HepG2 (cell line): ENCODE data around the gene PSKH1. TPM values are rescaled to one million over a fixed set of nuclear protein-coding genes. Genes with fewer than 3 reads are reported as not detected.

Source experiments
- ATF7-NPFF ChIP-seq: sonication (generic); formaldehyde crosslinking; IDR thresholded peaks from 2 replicates; pipeline ENCODE4 v1.8.1; 2023; ENCODE audit warnings: mild to moderate bottlenecking, low read depth, missing genetic modification reagents, moderate library complexity
- CHD4 ChIP-seq: fragments of 200-600 bp; sonication (generic); IDR thresholded peaks from 2 replicates; pipeline ENCODE4 v1.7.0; 2017; ENCODE audit warnings: mild to moderate bottlenecking, low read length, borderline replicate concordance
- HNRNPUL1 ChIP-seq: fragments of 200-400 bp; formaldehyde crosslinking; IDR thresholded peaks from 2 replicates; pipeline ENCODE4 v1.6.1; 2017; ENCODE audit warnings: low read depth, mild to moderate bottlenecking, low read length, moderate library complexity
- HOXD1 ChIP-seq: sonication (generic); formaldehyde crosslinking; IDR thresholded peaks from 2 replicates; pipeline ENCODE4 v1.5.0; 2020; ENCODE audit warnings: missing genetic modification reagents
- JARID2 ChIP-seq: sonication (generic); formaldehyde crosslinking; IDR thresholded peaks from 2 replicates; pipeline ENCODE4 v1.8.1; 2023; ENCODE audit warnings: missing genetic modification reagents, inconsistent platforms; ENCODE audit not compliant: insufficient replicate concordance
- SIX4 ChIP-seq: sonication (generic); formaldehyde crosslinking; IDR thresholded peaks from 2 replicates; pipeline ENCODE4 v1.4.0; 2020; ENCODE audit warnings: missing genetic modification reagents
- SOX13 ChIP-seq, 3 experiments: fragments of 450-650 bp in 1 of 3; sonication (generic) in 1 of 3; formaldehyde crosslinking in 1 of 3; IDR thresholded peaks in 2 of 3; conservative IDR thresholded peaks in 1 of 3; 2 replicates each; pipeline versions ENCODE4 v1.5.0 to v1.6.1; 2016 to 2020; ENCODE audit warnings: antibody characterized with exemption in 1 of 3, mild to moderate bottlenecking in 1 of 3, missing compliant biosample characterization in 1 of 3, missing genetic modification reagents in 1 of 3, moderate library complexity in 1 of 3
- WIZ ChIP-seq: sonication (generic); formaldehyde crosslinking; IDR thresholded peaks from 2 replicates; pipeline ENCODE4 v1.5.1; 2020; ENCODE audit warnings: mild to moderate bottlenecking, missing genetic modification reagents
- ZBTB7A ChIP-seq: sonication (generic); formaldehyde crosslinking; IDR thresholded peaks from 2 replicates; pipeline ENCODE4 v1.8.0; 2022; ENCODE audit warnings: mild to moderate bottlenecking, missing genetic modification reagents
- ZNF138 ChIP-seq: sonication (generic); formaldehyde crosslinking; IDR thresholded peaks from 2 replicates; pipeline ENCODE4 v1.5.0; 2020; ENCODE audit warnings: mild to moderate bottlenecking, low read depth, missing genetic modification reagents
- ZNF556 ChIP-seq: sonication (generic); formaldehyde crosslinking; IDR thresholded peaks from 2 replicates; pipeline ENCODE4 v1.4.0; 2020; ENCODE audit warnings: mild to moderate bottlenecking, missing genetic modification reagents, borderline replicate concordance
- ZNF562 ChIP-seq: sonication (generic); formaldehyde crosslinking; IDR thresholded peaks from 2 replicates; pipeline ENCODE4 v1.8.0; 2022; ENCODE audit warnings: missing genetic modification reagents, borderline replicate concordance
- ZNF75D ChIP-seq: sonication (generic); formaldehyde crosslinking; IDR thresholded peaks from 2 replicates; pipeline ENCODE4 v1.8.1; 2023; ENCODE audit warnings: missing genetic modification reagents, mild to moderate bottlenecking, borderline replicate concordance
- polyA plus RNA-seq, 8 experiments: library from polyadenylated mRNA; depleted of rRNA in 3 of 8; stranded (reverse) in 7 of 8; unstranded in 1 of 8; fragments of >200 nt; fragmentation: Illumina TruSeq in 4 of 8; extraction: Trizol in 4 of 8; gene quantifications; 2 replicates each; pipeline versions ENCODE4 v1.2.1 to v1.2.3, GENCODE V29; 2011 to 2016; ENCODE audit warnings: low read depth in 4 of 8, missing spikeins in 1 of 8, mixed read lengths in 1 of 8; ENCODE audit not compliant: insufficient read depth in 1 of 8
- total RNA-seq, 5 experiments: library from RNA; depleted of rRNA; stranded (reverse); fragments of >200 nt; fragmentation: Illumina TruSeq; extraction: Trizol; gene quantifications; 2 replicates each; pipeline ENCODE4 v1.2.3, GENCODE V29; 2016; ENCODE audit warnings: low read depth in 1 of 5
- TF ChIP-seq, protein P1 (sequence below), 2 experiments: fragments of 450-650 bp in 1 of 2; sonication (generic) in 1 of 2; formaldehyde crosslinking in 1 of 2; IDR thresholded peaks; 2 replicates each; pipeline versions ENCODE4 v1.6.1 to v1.8.0; 2016 to 2022; ENCODE audit warnings: antibody characterized with exemption in 1 of 2, mild to moderate bottlenecking in 1 of 2, missing genetic modification reagents in 1 of 2
- TF ChIP-seq, protein P2 (sequence below): IDR thresholded peaks from 2 replicates; pipeline ENCODE4 v1.6.1; 2016; ENCODE audit warnings: missing compliant biosample characterization, missing genetic modification reagents, borderline replicate concordance
- TF ChIP-seq, protein P3 (sequence below): IDR thresholded peaks from 2 replicates; pipeline ENCODE4 v1.6.1; 2016; ENCODE audit warnings: low read depth, borderline replicate concordance

PSKH1 gene
- total and polyA plus RNA-seq, 2 of the 13 experiments (the other 11 are each of a cell fraction or from before 2014, with no cell fraction given), result 8.4 to 19.1 TPM

DNA sequence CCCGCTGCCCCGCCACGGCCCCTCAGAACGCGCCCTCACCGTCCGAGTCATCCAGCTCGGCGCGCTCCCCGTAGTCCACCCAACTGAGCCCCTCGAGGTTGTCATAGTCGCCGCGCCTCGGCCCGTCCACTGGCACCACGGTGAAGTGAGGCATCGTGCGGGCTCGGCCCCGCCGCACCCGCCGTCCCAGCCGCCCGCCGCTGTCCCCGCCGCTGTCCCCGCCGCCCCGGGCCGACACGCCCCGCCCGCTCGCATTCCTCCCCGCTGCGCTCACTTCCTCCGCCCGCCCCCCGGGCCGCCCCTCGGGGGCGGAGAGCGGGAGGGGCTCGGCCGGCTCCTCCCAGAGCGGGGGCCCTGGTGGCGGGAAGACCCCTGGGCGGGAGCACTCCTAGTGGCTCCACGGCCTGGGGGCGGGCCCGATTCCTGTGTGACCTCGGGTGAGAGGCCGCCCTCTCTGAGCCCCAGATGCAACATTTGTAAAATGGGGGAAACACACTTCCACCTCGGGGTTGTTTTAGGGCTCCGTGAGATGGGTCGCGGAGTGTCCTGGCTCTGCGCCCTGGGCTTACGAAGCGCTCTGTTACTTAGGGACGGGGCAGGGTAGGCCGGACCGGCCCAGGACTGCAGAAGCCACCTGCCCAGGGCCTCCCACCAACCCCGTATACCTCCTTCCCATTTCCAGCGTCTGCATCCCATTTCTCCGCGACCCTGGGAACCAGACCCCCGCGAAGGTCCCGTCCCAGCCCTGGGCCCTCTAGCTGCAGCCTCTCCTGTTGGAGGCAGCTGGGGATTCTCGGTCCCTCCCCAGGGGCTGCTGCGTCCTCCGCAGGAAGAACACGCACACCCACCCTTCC lies 75.6 kb downstream of the PSKH1 start, which contains the start of gene SLC12A4 (continued):
- 0 out of 2 replicates have a peak, but pooled peaks have one; percentile 4 for TF ChIP-seq ZNF556 (CRISPR knock-in tag)
- peak; percentile 78 for TF ChIP-seq ATF7-NPFF (CRISPR knock-in tag)
- no peak; the same call in 1 of the 2 replicates for TF ChIP-seq HOXD1 (CRISPR knock-in tag)
- TF ChIP-seq, protein P1, sequence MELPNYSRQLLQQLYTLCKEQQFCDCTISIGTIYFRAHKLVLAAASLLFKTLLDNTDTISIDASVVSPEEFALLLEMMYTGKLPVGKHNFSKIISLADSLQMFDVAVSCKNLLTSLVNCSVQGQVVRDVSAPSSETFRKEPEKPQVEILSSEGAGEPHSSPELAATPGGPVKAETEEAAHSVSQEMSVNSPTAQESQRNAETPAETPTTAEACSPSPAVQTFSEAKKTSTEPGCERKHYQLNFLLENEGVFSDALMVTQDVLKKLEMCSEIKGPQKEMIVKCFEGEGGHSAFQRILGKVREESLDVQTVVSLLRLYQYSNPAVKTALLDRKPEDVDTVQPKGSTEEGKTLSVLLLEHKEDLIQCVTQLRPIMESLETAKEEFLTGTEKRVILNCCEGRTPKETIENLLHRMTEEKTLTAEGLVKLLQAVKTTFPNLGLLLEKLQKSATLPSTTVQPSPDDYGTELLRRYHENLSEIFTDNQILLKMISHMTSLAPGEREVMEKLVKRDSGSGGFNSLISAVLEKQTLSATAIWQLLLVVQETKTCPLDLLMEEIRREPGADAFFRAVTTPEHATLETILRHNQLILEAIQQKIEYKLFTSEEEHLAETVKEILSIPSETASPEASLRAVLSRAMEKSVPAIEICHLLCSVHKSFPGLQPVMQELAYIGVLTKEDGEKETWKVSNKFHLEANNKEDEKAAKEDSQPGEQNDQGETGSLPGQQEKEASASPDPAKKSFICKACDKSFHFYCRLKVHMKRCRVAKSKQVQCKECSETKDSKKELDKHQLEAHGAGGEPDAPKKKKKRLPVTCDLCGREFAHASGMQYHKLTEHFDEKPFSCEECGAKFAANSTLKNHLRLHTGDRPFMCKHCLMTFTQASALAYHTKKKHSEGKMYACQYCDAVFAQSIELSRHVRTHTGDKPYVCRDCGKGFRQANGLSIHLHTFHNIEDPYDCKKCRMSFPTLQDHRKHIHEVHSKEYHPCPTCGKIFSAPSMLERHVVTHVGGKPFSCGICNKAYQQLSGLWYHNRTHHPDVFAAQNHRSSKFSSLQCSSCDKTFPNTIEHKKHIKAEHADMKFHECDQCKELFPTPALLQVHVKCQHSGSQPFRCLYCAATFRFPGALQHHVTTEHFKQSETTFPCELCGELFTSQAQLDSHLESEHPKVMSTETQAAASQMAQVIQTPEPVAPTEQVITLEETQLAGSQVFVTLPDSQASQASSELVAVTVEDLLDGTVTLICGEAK (IDR thresholded peaks at IDR 0.05), result no peak
- TF ChIP-seq, protein P1 (CRISPR knock-in tag; IDR thresholded peaks at IDR 0.05), result peak; percentile 43; the same call in 1 of the 2 replicates
- peak; percentile 80; the same call in 1 of the 2 replicates for TF ChIP-seq CHD4
- TF ChIP-seq, protein P2, sequence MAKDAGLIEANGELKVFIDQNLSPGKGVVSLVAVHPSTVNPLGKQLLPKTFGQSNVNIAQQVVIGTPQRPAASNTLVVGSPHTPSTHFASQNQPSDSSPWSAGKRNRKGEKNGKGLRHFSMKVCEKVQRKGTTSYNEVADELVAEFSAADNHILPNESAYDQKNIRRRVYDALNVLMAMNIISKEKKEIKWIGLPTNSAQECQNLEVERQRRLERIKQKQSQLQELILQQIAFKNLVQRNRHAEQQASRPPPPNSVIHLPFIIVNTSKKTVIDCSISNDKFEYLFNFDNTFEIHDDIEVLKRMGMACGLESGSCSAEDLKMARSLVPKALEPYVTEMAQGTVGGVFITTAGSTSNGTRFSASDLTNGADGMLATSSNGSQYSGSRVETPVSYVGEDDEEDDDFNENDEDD (CRISPR knock-in tag), result peak; percentile 94
- no peak; the same call in 1 of the 2 replicates for TF ChIP-seq ZNF138
- no peak for TF ChIP-seq JARID2 (CRISPR knock-in tag)
- no peak for TF ChIP-seq HNRNPUL1
- no peak for TF ChIP-seq SIX4 (CRISPR knock-in tag)
- TF ChIP-seq, protein P3, sequence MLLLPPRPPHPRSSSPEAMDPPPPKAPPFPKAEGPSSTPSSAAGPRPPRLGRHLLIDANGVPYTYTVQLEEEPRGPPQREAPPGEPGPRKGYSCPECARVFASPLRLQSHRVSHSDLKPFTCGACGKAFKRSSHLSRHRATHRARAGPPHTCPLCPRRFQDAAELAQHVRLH (CRISPR knock-in tag), result peak; percentile 86
- no peak for TF ChIP-seq WIZ (CRISPR knock-in tag)
- no peak for TF ChIP-seq SOX13 (IDR thresholded peaks at IDR 0.05)
- TF ChIP-seq SOX13 (CRISPR knock-in tag; conservative IDR thresholded peaks at IDR 0.05 in 1 of 2, IDR thresholded peaks at IDR 0.05 in 1 of 2), result peak in 1 of 2 experiments; percentile 61; a peak in 2 of 4 replicates
- TF ChIP-seq ZNF562 (CRISPR knock-in tag), result no peak
- TF ChIP-seq ZBTB7A (CRISPR knock-in tag), result peak; percentile 93
- no peak for TF ChIP-seq ZNF75D (CRISPR knock-in tag)
